WI38 (cell line): ENCODE results near the gene AP3S2.
"Not testable (repeated sequence)": the region's sequence is repeated elsewhere in the genome, so short reads cannot be mapped to it uniquely, and the experiment has no call there.

Experiments
- H3K4me3 ChIP-seq: 2 replicates; pipeline ENCODE4 v1.5.1; 2011; ENCODE audit warnings: low read depth, mild to moderate bottlenecking, control low read depth, low read length
- TF ChIP-seq, protein P1 (sequence below): IDR thresholded peaks from 2 replicates; pipeline ENCODE4 v1.5.1; 2012; ENCODE audit warnings: low read depth, mild to moderate bottlenecking, control low read depth, low read length

The AP3S2 gene

DNA sequence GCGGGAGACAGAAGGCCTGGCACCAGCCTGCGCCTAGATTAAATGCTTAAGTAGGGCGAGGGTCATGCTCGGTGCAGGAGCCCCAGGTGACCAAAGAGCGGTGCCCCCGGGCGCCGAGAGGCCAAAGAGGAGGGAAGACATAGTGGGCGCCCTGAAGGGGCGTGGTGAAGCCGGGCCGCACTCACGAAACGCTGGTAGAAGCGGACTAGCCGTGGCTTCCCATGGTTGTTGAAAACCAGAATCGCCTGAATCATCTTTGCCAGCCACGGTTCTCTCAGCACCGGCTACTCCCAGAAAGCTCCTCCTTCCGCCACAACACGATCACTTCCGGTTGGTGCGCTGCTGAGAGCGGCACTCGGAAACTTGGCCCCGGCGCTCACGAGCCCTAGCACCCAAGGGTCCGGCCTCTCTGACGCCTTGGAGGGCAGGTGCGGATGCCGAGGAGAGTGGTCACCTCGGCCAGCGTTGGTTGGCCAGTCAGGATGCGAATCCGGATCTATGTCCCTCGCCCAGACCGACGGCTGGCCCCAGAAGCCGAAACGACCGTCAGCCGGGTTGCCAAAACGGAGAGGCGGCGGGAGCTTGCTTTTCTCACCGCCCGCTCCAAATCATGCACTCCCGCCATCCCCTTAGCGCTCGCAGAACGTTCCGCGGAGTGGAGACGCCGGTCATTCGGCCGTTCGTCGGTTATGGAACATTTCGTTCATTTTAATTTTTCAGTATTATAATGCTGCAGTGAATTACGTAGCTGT lies at the start of gene AP3S2:
Gene AP3S2, minus strand, starts transcription at position 299 of the 752 bp plus-strand sequence. Its CDS starts 45 bp downstream, at position 254.
- peak within 1 kb of the TSS; percentile 83 for H3K4me3 ChIP-seq
- TF ChIP-seq, protein P1, sequence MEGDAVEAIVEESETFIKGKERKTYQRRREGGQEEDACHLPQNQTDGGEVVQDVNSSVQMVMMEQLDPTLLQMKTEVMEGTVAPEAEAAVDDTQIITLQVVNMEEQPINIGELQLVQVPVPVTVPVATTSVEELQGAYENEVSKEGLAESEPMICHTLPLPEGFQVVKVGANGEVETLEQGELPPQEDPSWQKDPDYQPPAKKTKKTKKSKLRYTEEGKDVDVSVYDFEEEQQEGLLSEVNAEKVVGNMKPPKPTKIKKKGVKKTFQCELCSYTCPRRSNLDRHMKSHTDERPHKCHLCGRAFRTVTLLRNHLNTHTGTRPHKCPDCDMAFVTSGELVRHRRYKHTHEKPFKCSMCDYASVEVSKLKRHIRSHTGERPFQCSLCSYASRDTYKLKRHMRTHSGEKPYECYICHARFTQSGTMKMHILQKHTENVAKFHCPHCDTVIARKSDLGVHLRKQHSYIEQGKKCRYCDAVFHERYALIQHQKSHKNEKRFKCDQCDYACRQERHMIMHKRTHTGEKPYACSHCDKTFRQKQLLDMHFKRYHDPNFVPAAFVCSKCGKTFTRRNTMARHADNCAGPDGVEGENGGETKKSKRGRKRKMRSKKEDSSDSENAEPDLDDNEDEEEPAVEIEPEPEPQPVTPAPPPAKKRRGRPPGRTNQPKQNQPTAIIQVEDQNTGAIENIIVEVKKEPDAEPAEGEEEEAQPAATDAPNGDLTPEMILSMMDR = no peak

DNA sequence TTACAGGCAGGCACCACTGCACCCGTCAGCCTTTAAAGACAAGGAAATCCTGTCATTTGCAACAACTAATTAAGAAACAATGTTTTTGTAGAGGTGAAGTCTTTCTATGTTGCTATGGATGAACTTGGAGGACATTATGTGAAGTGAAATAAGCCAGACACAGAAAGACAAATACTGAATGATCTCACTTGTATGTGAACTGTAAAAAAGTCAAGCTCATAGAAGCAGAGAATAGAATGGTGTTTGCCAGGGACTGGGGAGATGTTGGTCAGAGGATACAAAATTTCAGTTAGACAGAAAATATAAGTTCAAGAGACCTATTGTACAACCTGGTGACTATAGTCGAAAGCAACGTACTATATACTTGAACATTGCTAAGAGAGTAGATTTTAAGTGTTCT lies 46.1 kb upstream of the AP3S2 start:
- TF ChIP-seq, protein P1 = no peak
- H3K4me3 ChIP-seq = no peak overlapping the region

DNA sequence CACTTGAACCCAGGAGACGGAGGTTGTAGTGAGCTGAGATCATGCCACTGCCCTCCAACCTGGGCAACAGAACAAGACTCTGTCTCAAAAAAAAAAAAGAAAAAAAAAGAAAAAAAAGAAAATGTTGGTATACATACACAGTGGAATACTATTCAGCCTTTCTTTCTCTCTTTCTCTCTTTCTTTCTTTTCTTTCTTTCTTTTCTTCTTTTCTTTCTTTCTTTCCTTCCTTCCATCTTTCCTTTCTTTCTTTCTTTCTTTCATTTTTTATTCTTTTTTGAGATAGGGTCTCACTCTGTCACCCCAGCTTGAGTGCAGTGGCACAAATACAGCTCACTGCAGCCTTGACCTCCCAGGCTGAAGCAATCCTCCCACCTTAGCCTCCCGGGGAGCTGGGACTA lies 45.6 kb upstream of the AP3S2 start:
- H3K4me3 ChIP-seq = not testable (repeated sequence)

DNA sequence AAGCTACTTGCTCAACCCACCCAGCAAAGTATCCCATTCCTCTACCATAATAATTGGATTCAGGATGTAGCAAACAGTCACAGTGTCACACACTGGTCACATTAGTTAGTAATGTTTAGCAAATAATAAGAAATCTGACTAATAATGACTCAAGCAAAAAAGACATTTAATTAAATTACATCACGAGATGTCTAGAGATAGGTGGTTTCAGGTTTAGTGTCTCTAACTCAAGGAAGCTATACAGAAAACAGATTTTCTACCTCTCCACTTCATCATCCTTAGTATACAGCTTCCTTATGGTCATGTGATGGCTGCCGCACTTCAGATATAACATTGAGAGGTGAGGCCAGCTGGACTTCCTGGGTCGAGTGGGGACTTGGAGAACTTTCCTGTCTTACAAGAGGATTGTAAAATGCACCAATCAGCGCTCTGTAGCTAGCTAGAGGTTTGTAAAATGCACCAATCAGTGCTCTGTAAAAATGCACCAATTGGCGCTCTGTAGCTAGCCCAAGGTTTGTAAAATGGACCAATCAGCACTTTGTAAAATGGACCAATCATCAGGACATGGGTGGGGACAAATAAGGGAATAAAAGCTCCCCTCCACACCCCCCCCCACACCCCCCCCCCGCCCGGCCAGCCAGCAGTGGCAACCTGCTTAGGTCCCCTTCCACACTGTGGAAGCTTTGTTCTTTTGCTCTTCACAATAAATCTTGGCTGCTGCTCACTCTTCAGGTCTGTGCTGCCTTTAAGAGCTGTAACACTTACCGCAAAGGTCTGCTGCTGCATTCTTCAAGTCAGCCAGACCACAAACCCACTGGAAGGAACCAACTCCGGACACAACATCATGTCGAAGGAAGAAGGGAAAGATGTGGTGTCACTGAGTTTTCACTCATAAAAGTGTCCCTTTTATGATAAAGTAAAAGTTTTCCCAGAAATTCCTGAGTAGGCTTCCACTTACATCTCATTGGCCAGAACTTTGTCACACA lies 43.9 kb upstream of the AP3S2 start:
- TF ChIP-seq, protein P1 = no peak
- H3K4me3 ChIP-seq = no peak overlapping the region

DNA sequence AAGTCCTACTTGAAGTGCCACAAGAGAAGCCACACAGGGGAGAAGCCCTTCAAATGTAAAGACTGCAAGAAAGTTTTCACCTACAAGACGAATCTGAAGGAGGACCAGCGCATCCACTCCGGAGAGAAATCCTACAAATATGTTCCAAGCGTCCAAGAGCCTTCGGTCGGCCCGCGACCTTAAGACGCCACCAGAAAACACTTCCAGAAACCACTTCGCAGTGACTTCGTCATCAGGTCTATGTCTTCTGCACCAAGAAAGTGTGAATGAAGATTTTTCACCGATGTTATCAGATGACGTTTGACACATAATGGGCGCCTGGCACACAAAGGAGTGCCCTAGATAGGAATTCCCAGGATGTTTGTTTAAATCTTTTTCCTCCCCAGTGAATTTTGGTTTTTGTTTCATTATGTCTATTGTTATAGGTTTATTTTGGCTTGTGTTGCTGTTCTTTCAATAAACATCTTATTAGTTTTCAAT lies 43.0 kb upstream of the AP3S2 start:
- H3K4me3 ChIP-seq = no peak overlapping the region
- TF ChIP-seq, protein P1 = no peak

DNA sequence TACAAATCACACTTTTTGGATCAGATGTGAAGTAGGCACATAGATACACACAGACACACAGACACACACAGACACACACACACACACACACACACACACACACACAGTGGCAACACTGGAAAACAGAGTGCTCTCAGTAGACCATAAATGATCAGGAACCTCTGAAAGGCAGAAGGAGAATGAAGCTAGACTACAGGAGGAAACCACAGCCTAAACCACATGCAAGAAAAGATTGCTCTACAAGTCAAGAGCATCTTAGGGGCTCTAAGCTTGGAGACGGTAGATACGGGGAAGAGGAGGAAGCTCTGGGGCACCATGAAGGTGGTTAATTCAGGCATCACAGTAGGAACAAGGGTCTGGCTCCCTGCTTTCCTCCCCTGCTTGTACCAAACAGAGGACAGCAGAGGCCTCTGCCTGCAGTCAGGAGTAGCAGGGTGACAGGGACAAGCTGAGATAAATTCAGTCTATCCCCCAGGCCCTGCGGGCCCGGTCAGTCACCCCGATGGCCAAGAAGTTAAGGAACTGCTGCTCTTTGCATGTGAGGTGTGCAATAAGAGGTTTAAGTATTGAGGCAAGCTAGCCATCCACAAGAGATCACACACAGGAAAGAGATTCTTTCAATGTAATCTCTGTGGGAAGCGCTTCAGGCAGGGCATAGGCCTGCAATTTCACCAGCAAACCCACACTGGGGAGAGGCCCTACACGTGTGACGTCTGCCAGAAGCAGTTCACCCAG lies 42.4 kb upstream of the AP3S2 start:
- H3K4me3 ChIP-seq = no peak overlapping the region
- TF ChIP-seq, protein P1 = no peak

DNA sequence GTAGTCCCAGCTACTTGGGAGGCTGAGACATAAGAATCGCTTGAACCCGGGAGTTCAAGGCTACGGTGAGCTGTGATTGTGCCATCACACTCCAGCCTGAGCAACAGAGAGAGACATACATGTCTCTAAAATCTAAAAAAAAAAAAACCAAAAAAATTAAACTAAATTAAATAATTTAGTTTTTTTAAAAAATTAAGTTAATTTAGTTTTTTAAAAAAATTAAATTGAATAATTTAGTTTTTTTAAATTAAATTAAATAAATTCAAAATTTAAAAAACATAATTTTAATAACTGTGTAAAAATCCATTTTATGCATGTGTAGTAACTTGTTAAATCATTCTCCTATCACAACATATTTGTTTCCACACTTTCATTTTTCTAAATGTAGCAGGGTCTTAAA lies 39.1 kb upstream of the AP3S2 start:
- TF ChIP-seq, protein P1 = no peak
- no peak overlapping the region for H3K4me3 ChIP-seq
